OCI-LY1 (cell line): ENCODE data around the gene CXCL10.

Experiments
- H2AFZ ChIP-seq: fragments of 200-600 bp; sonication (generic), shearing (Covaris generic); 2 replicates; pipeline ENCODE4 v1.6.0; 2014; ENCODE audit warnings: antibody characterized with exemption, mild to moderate bottlenecking, low read length
- H3F3A ChIP-seq: fragments of 200-600 bp; sonication (generic), shearing (Covaris generic); 2 replicates; pipeline ENCODE4 v1.6.0; 2014; ENCODE audit warnings: mild to moderate bottlenecking, antibody characterized with exemption, low read length, moderate library complexity; ENCODE audit not compliant: insufficient read depth
- H3K27ac ChIP-seq: fragments of 200-600 bp; sonication (generic); 2 replicates; pipeline ENCODE4 v1.5.1; 2014; ENCODE audit warnings: low read length, mixed run types, mild to moderate bottlenecking, low read depth; ENCODE audit not compliant: poor library complexity, severe bottlenecking
- H3K27me3 ChIP-seq: fragments of 200-600 bp; sonication (generic); 2 replicates; pipeline ENCODE4 v1.6.0; 2014; ENCODE audit warnings: antibody characterized with exemption, mild to moderate bottlenecking, low read length, moderate library complexity; ENCODE audit not compliant: insufficient read depth
- H3K36me3 ChIP-seq: fragments of 200-600 bp; sonication (generic); 2 replicates; pipeline ENCODE4 v1.6.1; 2014; ENCODE audit warnings: mild to moderate bottlenecking, antibody characterized with exemption, low read length, moderate library complexity, mixed read lengths; ENCODE audit not compliant: insufficient read depth
- H3K4me1 ChIP-seq: fragments of 200-600 bp; sonication (generic); 2 replicates; pipeline ENCODE4 v1.5.1; 2014; ENCODE audit warnings: mild to moderate bottlenecking, low read length, moderate library complexity; ENCODE audit not compliant: insufficient read depth, severe bottlenecking
- H3K4me2 ChIP-seq: fragments of 200-600 bp; sonication (generic), shearing (Covaris generic); 2 replicates; pipeline ENCODE4 v1.6.1; 2014; ENCODE audit warnings: low read length
- H3K4me3 ChIP-seq: fragments of 200-600 bp; sonication (generic); 2 replicates; pipeline ENCODE4 v1.5.1; 2014; ENCODE audit warnings: low read length, low read depth, mild to moderate bottlenecking, mixed read lengths; ENCODE audit not compliant: poor library complexity, severe bottlenecking
- H3K79me2 ChIP-seq: fragments of 200-600 bp; shearing (Covaris generic); 2 replicates; pipeline ENCODE4 v1.6.1; 2016; ENCODE audit warnings: mixed run types, low read length, mixed read lengths; ENCODE audit not compliant: insufficient read depth
- H3K9ac ChIP-seq: fragments of 200-600 bp; sonication (generic), shearing (Covaris generic); 2 replicates; pipeline ENCODE4 v1.6.1; 2014; ENCODE audit warnings: mild to moderate bottlenecking, low read length, mixed read lengths
- H3K9me2 ChIP-seq: fragments of 200-600 bp; sonication (generic), shearing (Covaris generic); 2 replicates; pipeline ENCODE4 v1.6.1; 2014; ENCODE audit warnings: low read depth, mild to moderate bottlenecking, low read length, mixed read lengths
- H3K9me3 ChIP-seq: fragments of 200-600 bp; shearing (Covaris generic); 2 replicates; pipeline ENCODE4 v1.6.1; 2014; ENCODE audit warnings: low read length, mixed read lengths
- H4K20me1 ChIP-seq: fragments of 200-600 bp; sonication (generic), shearing (Covaris generic); 2 replicates; pipeline ENCODE4 v1.6.0; 2016; ENCODE audit warnings: mild to moderate bottlenecking, low read length; ENCODE audit not compliant: insufficient read depth
- CTCF ChIP-seq: fragments of 200-600 bp; sonication (generic), shearing (Covaris generic); IDR thresholded peaks from 2 replicates; pipeline ENCODE4 v1.5.1; 2017; ENCODE audit warnings: mild to moderate bottlenecking, antibody characterized with exemption, low read length, moderate library complexity, mixed read lengths
- EZH2 ChIP-seq: fragments of 200-600 bp; sonication (generic), shearing (Covaris generic); IDR thresholded peaks from 2 replicates; pipeline ENCODE4 v1.8.0; 2017; ENCODE audit warnings: borderline replicate concordance, mixed run types, mild to moderate bottlenecking, antibody characterized with exemption, low read length, moderate library complexity, mixed read lengths

CXCL10 gene

GRCh38 chr4:76060506-76060905 lies 37.2 kb upstream of the CXCL10 start:
- Histone ChIP-seq H3K4me3 (no peak overlapping the region), H3K4me2 (no peak overlapping the region), H3K4me1 (no peaks in the 10 kb centered on the region), H3K36me3 (no peaks in the 10 kb centered on the region), H3K9me2 (no peaks in the 10 kb centered on the region), H3K9me3 (no peaks in the 10 kb centered on the region), H2AFZ (no peak overlapping the region), H3K79me2 (no peaks in the 10 kb centered on the region), H3K9ac (no peak overlapping the region), H3K27me3 (no peaks in the 10 kb centered on the region), H4K20me1 (no peaks in the 10 kb centered on the region), H3F3A (no peaks in the 10 kb centered on the region), H3K27ac (no peak overlapping the region)
- TF ChIP-seq CTCF (no peak), EZH2 (no peak)

GRCh38 chr4:76059750-76060149 lies 36.5 kb upstream of the CXCL10 start:
- no peak overlapping the region for H3K27ac ChIP-seq

GRCh38 chr4:76058888-76059426 lies 35.7 kb upstream of the CXCL10 start:
- Histone ChIP-seq H2AFZ (no peak overlapping the region), H3K4me3 (no peak overlapping the region), H3K9ac (no peak overlapping the region), H3K27me3 (no peaks in the 10 kb centered on the region), H4K20me1 (no peaks in the 10 kb centered on the region), H3K36me3 (no peaks in the 10 kb centered on the region), H3K9me2 (no peaks in the 10 kb centered on the region), H3F3A (no peaks in the 10 kb centered on the region), H3K79me2 (no peaks in the 10 kb centered on the region), H3K27ac (no peak overlapping the region), H3K4me1 (no peaks in the 10 kb centered on the region), H3K4me2 (no peak overlapping the region), H3K9me3 (no peaks in the 10 kb centered on the region)
- TF ChIP-seq CTCF (no peak), EZH2 (no peak)

More at GRCh38 chr4:76059750-76060149, 36.5 kb upstream of the CXCL10 start:
- Histone ChIP-seq H3F3A (no peaks in the 10 kb centered on the region), H2AFZ (no peak overlapping the region), H3K79me2 (no peaks in the 10 kb centered on the region), H3K36me3 (no peaks in the 10 kb centered on the region), H3K9me3 (no peaks in the 10 kb centered on the region), H3K4me2 (no peak overlapping the region), H3K4me3 (no peak overlapping the region), H4K20me1 (no peaks in the 10 kb centered on the region), H3K9me2 (no peaks in the 10 kb centered on the region), H3K9ac (no peak overlapping the region), H3K27me3 (no peaks in the 10 kb centered on the region), H3K4me1 (no peaks in the 10 kb centered on the region)
- TF ChIP-seq EZH2: no peak
- TF ChIP-seq CTCF: no peak
